ENCODE measurements around the gene FXR2.
"Not testable (repeated sequence)": the region's sequence is repeated elsewhere in the genome, so short reads cannot be mapped to it uniquely, and the experiment has no call there.

- TF ChIP-seq, protein P1, sequence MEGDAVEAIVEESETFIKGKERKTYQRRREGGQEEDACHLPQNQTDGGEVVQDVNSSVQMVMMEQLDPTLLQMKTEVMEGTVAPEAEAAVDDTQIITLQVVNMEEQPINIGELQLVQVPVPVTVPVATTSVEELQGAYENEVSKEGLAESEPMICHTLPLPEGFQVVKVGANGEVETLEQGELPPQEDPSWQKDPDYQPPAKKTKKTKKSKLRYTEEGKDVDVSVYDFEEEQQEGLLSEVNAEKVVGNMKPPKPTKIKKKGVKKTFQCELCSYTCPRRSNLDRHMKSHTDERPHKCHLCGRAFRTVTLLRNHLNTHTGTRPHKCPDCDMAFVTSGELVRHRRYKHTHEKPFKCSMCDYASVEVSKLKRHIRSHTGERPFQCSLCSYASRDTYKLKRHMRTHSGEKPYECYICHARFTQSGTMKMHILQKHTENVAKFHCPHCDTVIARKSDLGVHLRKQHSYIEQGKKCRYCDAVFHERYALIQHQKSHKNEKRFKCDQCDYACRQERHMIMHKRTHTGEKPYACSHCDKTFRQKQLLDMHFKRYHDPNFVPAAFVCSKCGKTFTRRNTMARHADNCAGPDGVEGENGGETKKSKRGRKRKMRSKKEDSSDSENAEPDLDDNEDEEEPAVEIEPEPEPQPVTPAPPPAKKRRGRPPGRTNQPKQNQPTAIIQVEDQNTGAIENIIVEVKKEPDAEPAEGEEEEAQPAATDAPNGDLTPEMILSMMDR (IDR thresholded peaks at IDR 0.05): not testable (repeated sequence)
- not testable (repeated sequence) for TF ChIP-seq POLR2A (IDR thresholded peaks at IDR 0.05)
Observed at GRCh38 chr17:7641635-7642034, 26.9 kb upstream of the FXR2 start.

All from esophagus squamous epithelium (tissue), 4 donors.